Immature natural killer cell (primary cell): Measurements from ENCODE around the gene SLX4IP. TPM values are rescaled to one million over a fixed set of nuclear protein-coding genes. Genes with fewer than 3 reads are reported as not detected.
"Not testable (repeated sequence)": the region's sequence is repeated elsewhere in the genome, so short reads cannot be mapped to it uniquely, and the experiment has no call there.

Experiments used
- DNase-seq, 3 donors: peaks; one replicate each; pipeline ENCODE4 v3.0.0; 2022; ENCODE audit warnings: mixed read lengths in 1 of 3
- H3K27ac Mint-ChIP-seq, 6 donors: one replicate each; pipeline ENCODE4 v1.8.0; 2020; ENCODE audit warnings: mixed read lengths in 6 of 6, mild to moderate bottlenecking in 5 of 6, inconsistent platforms in 4 of 6, moderate library complexity in 3 of 6
- H3K27me3 Mint-ChIP-seq, 3 donors: one replicate each; pipeline ENCODE4 v1.8.0; 2020 to 2021; ENCODE audit warnings: low read depth in 3 of 3, mild to moderate bottlenecking in 3 of 3, mixed read lengths in 3 of 3, moderate library complexity in 3 of 3, inconsistent platforms in 1 of 3
- H3K36me3 Mint-ChIP-seq, 3 donors: one replicate each; pipeline ENCODE4 v1.8.0; 2020; ENCODE audit warnings: mixed read lengths in 3 of 3, inconsistent platforms in 2 of 3, mild to moderate bottlenecking in 2 of 3
- H3K4me1 Mint-ChIP-seq, 2 donors: one replicate each; pipeline ENCODE4 v1.8.0; 2020; ENCODE audit warnings: inconsistent platforms in 2 of 2, mild to moderate bottlenecking in 2 of 2, mixed read lengths in 2 of 2, moderate library complexity in 1 of 2
- H3K4me3 Mint-ChIP-seq, 5 donors: one replicate each; pipeline ENCODE4 v1.8.0; 2020; ENCODE audit warnings: mild to moderate bottlenecking in 5 of 5, mixed read lengths in 5 of 5, inconsistent platforms in 3 of 5, moderate library complexity in 3 of 5
- H3K9me3 Mint-ChIP-seq, 6 donors: one replicate each; pipeline ENCODE4 v1.8.0; 2020; ENCODE audit warnings: mild to moderate bottlenecking in 6 of 6, mixed read lengths in 6 of 6, inconsistent platforms in 4 of 6, moderate library complexity in 3 of 6
- polyA plus RNA-seq, 3 donors: library from polyadenylated mRNA; unstranded; fragments of 300-500 nt; fragmentation: Illumina TruSeq; gene quantifications; one replicate each; pipeline ENCODE4 v1.2.3, GENCODE V29; 2021

SLX4IP gene
- polyA plus RNA-seq, 3 donors from 2014 or later: 0.52 to 1.6 (median 0.75) TPM

GRCh38 chr20:10597637-10598036 is 162.5 kb downstream of the SLX4IP start:
- peaks cover 0 to 2% (median 0%) of the 10 kb centered on the region in 3 donors for H3K27me3 Mint-ChIP-seq
- H3K4me3 Mint-ChIP-seq: no peak overlapping the region
- no peaks in the 10 kb centered on the region for H3K4me1 Mint-ChIP-seq
- no peaks in the 10 kb centered on the region for H3K9me3 Mint-ChIP-seq
- no peak overlapping the region for H3K27ac Mint-ChIP-seq
- peaks cover 4 to 30% (median 6%) of the 10 kb centered on the region in 3 donors for H3K36me3 Mint-ChIP-seq
- no peak for DNase-seq

- Mint-ChIP-seq H3K9me3 (no peaks in the 10 kb centered on the region), H3K27me3 (peaks cover 0 to 2% (median 0%) of the 10 kb centered on the region in 3 donors), H3K4me1 (peaks cover 8 to 13% of the 10 kb centered on the region in 2 donors), H3K4me3 (no peak overlapping the region), H3K27ac (no peak overlapping the region), H3K36me3 (peaks cover 4 to 36% (median 10%) of the 10 kb centered on the region in 3 donors)
- no peak for DNase-seq
Measured at GRCh38 chr20:10602221-10602871, 167.2 kb downstream of the SLX4IP start.

DNA sequence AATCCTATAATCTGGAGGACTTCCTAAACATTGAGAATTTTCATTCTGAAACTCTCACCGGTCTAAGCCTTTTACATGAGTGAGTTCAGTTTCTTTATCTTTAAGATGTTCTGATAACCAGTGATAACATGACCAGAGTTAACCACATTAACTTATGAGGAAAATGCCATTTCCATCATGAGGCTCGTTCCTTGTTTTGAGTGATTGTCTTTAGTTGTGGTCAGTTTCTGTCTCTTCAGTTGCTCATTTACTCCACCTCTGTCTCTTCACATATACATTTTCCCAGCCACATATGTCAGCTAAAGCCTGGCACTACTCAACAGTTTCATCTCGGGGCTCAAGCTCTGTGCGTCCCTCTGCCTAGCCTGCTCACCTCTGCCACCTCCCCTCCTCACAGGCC is 168.3 kb downstream of the SLX4IP start:
- H3K27ac Mint-ChIP-seq: peak overlapping the region in 2 of 6 donors; percentile 3 to 19

GRCh38 chr20:10603971-10604864 is 169.1 kb downstream of the SLX4IP start:
- Mint-ChIP-seq H3K36me3 (peaks cover 4 to 33% (median 16%) of the 10 kb centered on the region in 3 donors), H3K27ac (no peak overlapping the region)

More for the DNA sequence above, 168.3 kb downstream of the SLX4IP start:
- Mint-ChIP-seq H3K9me3 (no peaks in the 10 kb centered on the region), H3K4me3 (no peak overlapping the region), H3K36me3 (peaks cover 4 to 39% (median 16%) of the 10 kb centered on the region in 3 donors), H3K4me1 (peaks cover 16 to 21% of the 10 kb centered on the region in 2 donors), H3K27me3 (peaks cover 0 to 4% (median 0%) of the 10 kb centered on the region in 3 donors)
- DNase-seq: no peak

DNA sequence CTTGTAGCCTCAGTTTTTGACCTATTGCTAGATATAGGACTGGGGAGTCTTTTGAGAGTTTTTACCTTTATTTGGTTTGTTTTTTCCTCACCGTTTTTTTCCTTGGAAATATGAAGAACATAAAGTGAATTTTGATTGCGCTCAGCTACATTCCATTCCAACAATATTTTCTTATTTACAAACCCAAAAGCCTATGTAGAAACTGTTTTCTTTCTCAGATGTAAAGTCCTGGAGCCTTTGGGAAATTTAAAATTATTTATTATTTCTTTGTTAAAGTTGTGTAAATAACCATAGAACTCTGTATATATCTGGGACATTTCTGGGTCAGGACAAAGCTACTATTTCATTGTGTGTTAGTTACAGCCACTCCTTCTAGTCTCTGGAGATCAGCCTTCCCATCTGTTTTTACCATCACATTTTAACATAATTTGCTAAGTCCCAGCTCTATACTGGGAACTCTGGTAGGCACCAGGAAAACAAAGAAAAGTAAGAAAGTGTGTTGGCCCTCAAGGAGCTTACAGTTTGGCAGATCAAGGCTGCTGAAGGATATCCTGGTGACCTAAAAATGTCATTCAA is 169.8 kb downstream of the SLX4IP start:
- H3K9me3 Mint-ChIP-seq: no peaks in the 10 kb centered on the region
- DNase-seq: no peak
- peaks cover 0 to 2% (median 0%) of the 10 kb centered on the region in 3 donors for H3K27me3 Mint-ChIP-seq
- H3K4me1 Mint-ChIP-seq: peaks cover 26 to 34% of the 10 kb centered on the region in 2 donors
- no peak overlapping the region for H3K27ac Mint-ChIP-seq
- no peak overlapping the region for H3K4me3 Mint-ChIP-seq
- peaks cover 4 to 32% (median 16%) of the 10 kb centered on the region in 3 donors for H3K36me3 Mint-ChIP-seq

More at GRCh38 chr20:10603971-10604864, 169.1 kb downstream of the SLX4IP start:
- peaks cover 0 to 2% (median 0%) of the 10 kb centered on the region in 3 donors for H3K27me3 Mint-ChIP-seq
- DNase-seq: no peak
- no peaks in the 10 kb centered on the region for H3K9me3 Mint-ChIP-seq
- H3K4me1 Mint-ChIP-seq: peaks cover 23 to 29% of the 10 kb centered on the region in 2 donors
- H3K4me3 Mint-ChIP-seq: no peak overlapping the region

DNA sequence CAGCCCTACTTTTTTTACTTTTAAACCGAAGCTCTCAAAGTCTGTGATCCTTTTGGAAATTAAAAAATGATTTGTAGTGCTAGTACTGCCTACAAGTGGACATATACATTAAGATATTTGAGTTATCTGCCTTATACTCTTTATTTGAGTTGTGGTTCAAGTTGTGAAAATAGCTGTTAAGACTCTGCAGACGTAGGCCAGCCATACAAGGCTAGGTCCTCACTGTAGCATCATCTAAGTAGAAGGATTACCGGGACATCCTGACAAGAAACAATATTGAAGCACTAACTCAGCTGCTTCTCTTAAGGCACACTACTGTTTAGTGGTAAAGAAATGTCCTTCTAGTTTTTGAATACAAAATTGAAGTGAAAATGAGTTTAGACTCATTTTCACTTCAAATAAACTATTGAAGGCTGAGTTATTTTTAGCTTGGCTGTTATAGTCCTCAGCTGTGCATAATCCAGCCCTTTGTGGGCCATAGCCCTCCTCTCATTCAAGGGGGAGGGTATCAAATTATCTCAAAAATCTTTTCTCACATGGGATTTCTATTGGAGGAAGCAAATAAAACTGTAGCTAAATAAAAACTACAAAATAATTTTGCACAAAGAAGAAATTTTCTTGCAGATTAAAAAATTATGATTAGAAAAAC is 170.6 kb downstream of the SLX4IP start:
- Mint-ChIP-seq H3K4me1 (peaks cover 26 to 34% of the 10 kb centered on the region in 2 donors), H3K4me3 (no peak overlapping the region), H3K27me3 (peaks cover 0 to 2% (median 0%) of the 10 kb centered on the region in 3 donors), H3K36me3 (peaks cover 4 to 25% (median 10%) of the 10 kb centered on the region in 3 donors), H3K9me3 (no peaks in the 10 kb centered on the region), H3K27ac (peak overlapping the region in 3 of 6 donors; percentile 13 to 41 (median 24))
- DNase-seq: no peak

DNA sequence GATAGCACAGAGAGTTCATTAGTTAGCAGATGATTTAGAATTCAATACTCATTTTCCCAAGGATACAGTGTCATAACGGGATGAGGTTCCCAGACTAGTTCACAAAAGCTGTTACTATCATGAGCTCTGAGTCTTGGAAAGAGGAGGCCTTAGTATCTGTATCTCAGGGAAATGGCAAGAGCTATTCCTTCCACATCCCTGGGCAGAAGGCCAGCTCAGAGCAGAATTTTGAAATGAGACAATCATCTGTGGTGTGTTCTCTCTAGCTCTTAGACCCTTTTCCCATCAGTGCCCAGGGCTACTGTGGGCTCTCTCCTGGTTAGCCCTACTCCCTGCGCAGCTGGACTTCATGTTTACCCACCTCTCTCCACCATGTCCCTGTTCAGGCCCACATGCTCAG is 174.2 kb downstream of the SLX4IP start:
- Mint-ChIP-seq H3K36me3 (peaks cover 0 to 26% (median 22%) of the 10 kb centered on the region in 3 donors), H3K27ac (peak overlapping the region in 2 of 6 donors; percentile 46 to 85), H3K4me1 (peaks cover 26 to 34% of the 10 kb centered on the region in 2 donors), H3K9me3 (no peaks in the 10 kb centered on the region), H3K4me3 (peak overlapping the region in 1 of 5 donors; percentile 28), H3K27me3 (peaks cover 0 to 4% (median 2%) of the 10 kb centered on the region in 3 donors)
- DNase-seq: no peak

DNA sequence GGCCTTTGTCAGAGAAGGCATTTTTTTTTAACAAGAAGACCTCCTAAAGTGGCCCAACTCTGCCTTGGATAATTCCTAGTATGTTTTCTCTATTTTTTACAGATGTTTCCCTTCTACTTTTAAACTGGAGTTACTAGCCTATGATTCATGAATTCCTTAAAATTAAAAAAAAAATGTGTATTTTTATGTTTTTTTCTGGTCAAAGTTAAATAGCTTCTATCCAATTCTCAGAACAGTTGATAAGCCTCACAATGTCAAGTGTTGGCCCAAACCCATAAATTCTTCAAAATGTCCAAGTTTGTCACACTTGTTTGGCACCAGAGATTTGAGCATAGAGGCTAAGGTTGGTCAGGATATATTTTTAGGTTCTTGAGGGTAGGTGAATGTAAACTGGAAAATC is 174.7 kb downstream of the SLX4IP start:
- no peak for DNase-seq
- no peaks in the 10 kb centered on the region for H3K9me3 Mint-ChIP-seq
- peaks cover 0 to 4% (median 2%) of the 10 kb centered on the region in 3 donors for H3K27me3 Mint-ChIP-seq
- H3K4me1 Mint-ChIP-seq: peaks cover 26 to 34% of the 10 kb centered on the region in 2 donors
- H3K4me3 Mint-ChIP-seq: peak overlapping the region in 1 of 5 donors; percentile 28
- peaks cover 0 to 31% (median 19%) of the 10 kb centered on the region in 3 donors for H3K36me3 Mint-ChIP-seq
- peak overlapping the region in 2 of 6 donors; percentile 46 to 85 for H3K27ac Mint-ChIP-seq

DNA sequence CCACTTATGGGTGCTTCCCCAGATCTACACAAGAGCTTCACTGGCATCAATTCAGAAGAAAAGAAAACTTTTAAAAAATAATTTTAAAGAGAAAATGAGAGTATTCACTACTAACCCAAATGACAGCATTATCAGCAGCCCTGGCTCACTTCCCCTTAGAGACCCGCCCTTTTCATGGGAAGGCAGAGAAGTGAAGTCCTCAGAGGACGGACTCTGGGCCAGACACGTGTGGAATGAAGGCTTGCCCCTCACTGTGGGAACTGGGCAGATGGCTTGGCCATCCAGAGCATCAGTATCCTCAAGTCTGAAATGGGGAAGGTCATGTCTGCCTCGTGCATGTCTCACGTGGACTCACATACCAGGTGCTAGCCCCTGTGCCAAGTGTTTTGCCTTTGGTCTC is 175.1 kb downstream of the SLX4IP start:
- peaks cover 2 to 34% (median 21%) of the 10 kb centered on the region in 3 donors for H3K36me3 Mint-ChIP-seq
- H3K4me3 Mint-ChIP-seq: no peak overlapping the region
- DNase-seq: no peak
- peak overlapping the region in 1 of 6 donors; percentile 36 for H3K27ac Mint-ChIP-seq
- H3K9me3 Mint-ChIP-seq: no peaks in the 10 kb centered on the region
- H3K4me1 Mint-ChIP-seq: peaks cover 26 to 31% of the 10 kb centered on the region in 2 donors
- H3K27me3 Mint-ChIP-seq: peaks cover 0 to 4% (median 2%) of the 10 kb centered on the region in 3 donors

DNA sequence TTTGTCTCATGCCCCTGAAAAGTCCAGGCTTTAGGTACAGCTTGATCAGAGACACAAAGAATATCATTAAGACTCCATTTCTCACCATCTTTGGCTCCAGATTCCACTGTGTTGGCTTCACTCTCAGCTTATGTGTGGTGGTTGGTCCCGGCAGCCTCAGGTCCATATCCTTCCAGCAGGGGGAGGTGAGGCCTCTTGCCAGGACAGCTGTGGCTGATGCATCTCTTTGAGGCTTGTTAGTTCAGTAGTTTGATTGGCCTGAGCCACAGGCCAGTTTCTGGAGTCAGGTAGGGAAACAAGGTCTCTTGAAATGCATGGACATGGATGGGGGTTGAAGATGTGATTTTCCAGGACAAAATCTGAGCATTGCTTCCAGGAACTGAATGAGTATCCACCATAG is 176.3 kb downstream of the SLX4IP start:
- peaks cover 21 to 22% of the 10 kb centered on the region in 2 donors for H3K4me1 Mint-ChIP-seq
- H3K27ac Mint-ChIP-seq: no peak overlapping the region
- peaks cover 5 to 35% (median 20%) of the 10 kb centered on the region in 3 donors for H3K36me3 Mint-ChIP-seq
- H3K4me3 Mint-ChIP-seq: no peak overlapping the region
- no peaks in the 10 kb centered on the region for H3K9me3 Mint-ChIP-seq
- no peak for DNase-seq
- peaks cover 2 to 4% (median 2%) of the 10 kb centered on the region in 3 donors for H3K27me3 Mint-ChIP-seq

DNA sequence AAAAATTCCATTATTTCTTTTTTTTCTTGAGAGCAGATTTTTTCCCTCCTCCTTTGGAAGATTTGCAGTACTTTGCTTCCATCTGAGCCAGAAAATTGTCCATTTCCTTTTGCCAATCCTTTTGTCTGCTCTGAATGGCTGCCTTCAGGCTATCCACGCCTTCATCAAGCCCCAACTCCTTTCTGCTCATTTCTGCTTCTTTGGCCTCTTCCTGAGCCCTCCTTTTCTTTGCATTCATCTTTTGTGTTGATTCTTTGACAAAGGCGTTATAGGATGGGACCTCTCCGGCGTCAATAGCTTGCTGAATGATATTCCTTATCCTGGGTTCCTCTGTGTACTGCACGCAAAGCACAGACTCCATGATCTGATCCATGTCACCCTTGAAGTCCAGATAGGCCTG is 178.3 kb downstream of the SLX4IP start:
- H3K4me3 Mint-ChIP-seq, H3K27me3 Mint-ChIP-seq, H3K27ac Mint-ChIP-seq, DNase-seq, H3K9me3 Mint-ChIP-seq: not testable (repeated sequence)
- peaks cover 10 to 13% of the 10 kb centered on the region in 2 donors for H3K4me1 Mint-ChIP-seq
- H3K36me3 Mint-ChIP-seq: peaks cover 9 to 38% (median 20%) of the 10 kb centered on the region in 3 donors

GRCh38 chr20:10613911-10614310 is 178.8 kb downstream of the SLX4IP start:
- DNase-seq: no peak
- Mint-ChIP-seq H3K27me3 (peaks cover 2% of the 10 kb centered on the region in 3 donors), H3K4me1 (peaks cover 6 to 8% of the 10 kb centered on the region in 2 donors), H3K4me3 (no peak overlapping the region), H3K9me3 (no peaks in the 10 kb centered on the region), H3K27ac (no peak overlapping the region), H3K36me3 (peaks cover 9 to 38% (median 20%) of the 10 kb centered on the region in 3 donors)

DNA sequence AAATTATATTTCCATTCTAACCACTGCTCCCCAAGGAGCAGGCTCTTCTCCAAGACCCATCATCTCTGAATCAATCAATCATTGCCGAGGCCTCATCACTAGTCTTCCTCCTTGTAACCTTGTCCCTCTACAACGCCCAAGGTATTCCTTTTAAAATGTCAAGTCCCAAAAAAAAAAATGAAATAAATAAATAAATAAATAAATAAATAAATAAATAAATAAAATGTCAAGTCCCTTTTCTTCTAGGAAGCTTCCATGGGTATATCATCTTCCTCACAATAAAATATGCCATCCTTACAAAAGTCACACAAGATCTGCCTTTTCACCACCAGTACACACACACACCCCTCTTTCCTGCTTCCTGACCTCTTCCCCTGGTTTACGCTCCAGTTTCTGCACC is 181.1 kb downstream of the SLX4IP start:
- no peaks in the 10 kb centered on the region for H3K4me1 Mint-ChIP-seq
- no peak overlapping the region for H3K4me3 Mint-ChIP-seq
- no peak for DNase-seq
- no peaks in the 10 kb centered on the region for H3K9me3 Mint-ChIP-seq
- peaks cover 9 to 38% (median 20%) of the 10 kb centered on the region in 3 donors for H3K36me3 Mint-ChIP-seq
- H3K27me3 Mint-ChIP-seq: peaks cover 2% of the 10 kb centered on the region in 3 donors
- peak overlapping the region in 1 of 6 donors; percentile 13 for H3K27ac Mint-ChIP-seq
